ENCODE results near the gene RRM1. TPM values are rescaled to one million over a fixed set of nuclear protein-coding genes. Genes with fewer than 3 reads are reported as not detected.

Gene RRM1
- total RNA-seq, 1 donor from 2014 or later: 50.8 TPM

- Histone ChIP-seq H3K9me3 (no peaks in the 10 kb centered on the region), H3K36me3 (peaks cover 0 to 17% of the 10 kb centered on the region in 2 donors), H3K27me3 (no peaks in the 10 kb centered on the region), H3K4me3 (no peak overlapping the region), H3K4me1 (peaks cover 31% of the 10 kb centered on the region), H3K27ac (no peak overlapping the region)
- intact Hi-C loops (cut with DNase I): no loop called here
- TF ChIP-seq CTCF (IDR thresholded peaks at IDR 0.05): no peak
- no peak for TF ChIP-seq POLR2A (IDR thresholded peaks at IDR 0.05)
- TF ChIP-seq POLR2AphosphoS5 (IDR thresholded peaks at IDR 0.05; ENCODE audit: insufficient read depth in 1 of 2, low read depth in 1 of 2): no peak
- no peak for DNase-seq (ENCODE audit: extremely low spot score in 2 of 2)
These were observed 30.2 kb upstream of the RRM1 start for GRCh38 chr11:4064278-4064955.

DNA sequence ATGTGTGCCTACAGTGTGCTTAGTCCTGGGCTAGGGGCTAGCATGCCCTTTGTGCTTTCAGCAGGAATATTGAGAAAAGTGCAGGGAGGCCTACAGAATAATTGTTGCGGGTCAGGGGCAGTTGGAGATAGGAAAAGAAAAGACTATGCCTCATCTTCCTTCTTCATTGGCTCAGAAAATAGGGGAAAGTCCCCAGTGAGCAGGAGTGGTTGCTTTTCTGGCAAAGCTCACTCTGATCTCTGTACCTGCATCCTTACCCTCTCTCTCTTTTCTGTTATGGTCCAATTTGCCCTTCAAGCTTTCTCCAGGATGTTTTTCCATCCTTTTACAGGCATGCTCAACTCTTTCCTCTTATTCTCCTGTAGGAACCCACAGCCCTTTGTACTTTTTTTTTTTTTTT, 29.5 kb upstream of the RRM1 start:
- Histone ChIP-seq H3K9me3 (no peaks in the 10 kb centered on the region), H3K27ac (no peak overlapping the region), H3K4me1 (peaks cover 31% of the 10 kb centered on the region), H3K27me3 (no peaks in the 10 kb centered on the region), H3K36me3 (peaks cover 0 to 12% of the 10 kb centered on the region in 2 donors), H3K4me3 (no peak overlapping the region)
- no peak for DNase-seq (ENCODE audit: extremely low spot score in 2 of 2)
- TF ChIP-seq POLR2AphosphoS5 (IDR thresholded peaks at IDR 0.05; ENCODE audit: insufficient read depth in 1 of 2, low read depth in 1 of 2) (no peak), CTCF (IDR thresholded peaks at IDR 0.05) (no peak), POLR2A (IDR thresholded peaks at IDR 0.05) (no peak)
- intact Hi-C loops (cut with DNase I): no loop called here

GRCh38 chr11:4065601-4066377, 28.8 kb upstream of the RRM1 start:
- Histone ChIP-seq H3K36me3 (peaks cover 0 to 5% of the 10 kb centered on the region in 2 donors), H3K27ac (no peak overlapping the region), H3K27me3 (no peaks in the 10 kb centered on the region), H3K9me3 (no peaks in the 10 kb centered on the region), H3K4me1 (peaks cover 31% of the 10 kb centered on the region), H3K4me3 (no peak overlapping the region)
- intact Hi-C loops (cut with DNase I): no loop called here
- no peak for DNase-seq (ENCODE audit: extremely low spot score in 2 of 2)
- no peak for TF ChIP-seq POLR2AphosphoS5 (IDR thresholded peaks at IDR 0.05; ENCODE audit: insufficient read depth in 1 of 2, low read depth in 1 of 2)
- TF ChIP-seq POLR2A (IDR thresholded peaks at IDR 0.05): no peak

GRCh38 chr11:4066910-4067309, 27.7 kb upstream of the RRM1 start:
- peaks cover 33% of the 10 kb centered on the region for H3K4me1 ChIP-seq
- no peak overlapping the region for H3K4me3 ChIP-seq
- no peaks in the 10 kb centered on the region for H3K9me3 ChIP-seq
- no peaks in the 10 kb centered on the region for H3K27me3 ChIP-seq
- intact Hi-C loops (cut with DNase I): no loop called here
- no peak overlapping the region for H3K27ac ChIP-seq
- no peak for TF ChIP-seq CTCF (IDR thresholded peaks at IDR 0.05)
- no peak for TF ChIP-seq POLR2AphosphoS5 (IDR thresholded peaks at IDR 0.05; ENCODE audit: insufficient read depth in 1 of 2, low read depth in 1 of 2)
- TF ChIP-seq POLR2A (IDR thresholded peaks at IDR 0.05): no peak
- DNase-seq (ENCODE audit: extremely low spot score in 2 of 2): no peak
- no peaks in the 10 kb centered on the region for H3K36me3 ChIP-seq

DNA sequence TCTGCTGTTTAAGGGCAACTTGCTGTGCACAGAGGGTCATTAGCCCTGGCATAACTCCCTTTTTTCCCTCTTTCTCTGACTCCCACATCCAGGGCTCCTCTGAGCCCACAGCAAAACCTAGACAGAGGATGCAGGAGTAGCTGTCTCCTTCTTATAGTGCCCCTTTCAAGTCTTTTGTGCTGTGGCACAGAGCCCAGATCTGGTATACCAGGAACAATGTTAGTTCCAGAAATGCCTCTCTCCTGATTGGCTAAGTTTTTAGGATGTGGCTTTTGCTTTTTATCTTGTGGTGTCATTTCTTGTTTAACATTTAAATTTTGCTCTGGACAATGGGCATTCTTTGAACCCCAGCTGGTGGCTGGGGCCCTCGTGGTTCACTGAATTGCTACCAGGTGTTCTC, 25.6 kb upstream of the RRM1 start:
- Histone ChIP-seq H3K4me1 (peaks cover 36% of the 10 kb centered on the region), H3K4me3 (no peak overlapping the region), H3K27me3 (no peaks in the 10 kb centered on the region), H3K27ac (no peak overlapping the region), H3K9me3 (no peaks in the 10 kb centered on the region), H3K36me3 (no peaks in the 10 kb centered on the region)
- TF ChIP-seq POLR2A (IDR thresholded peaks at IDR 0.05) (no peak), CTCF (IDR thresholded peaks at IDR 0.05) (no peak), POLR2AphosphoS5 (IDR thresholded peaks at IDR 0.05; ENCODE audit: insufficient read depth in 1 of 2, low read depth in 1 of 2) (no peak)
- no peak for DNase-seq (ENCODE audit: extremely low spot score in 2 of 2)
- intact Hi-C loops (cut with DNase I): no loop called here
